Right lobe of liver (tissue), 4 donors: ENCODE data around the gene TC2N.

Experiments used
- POLR2A ChIP-seq: fragments of 450-650 bp; IDR thresholded peaks from one replicate; pipeline ENCODE4 v1.6.1; 2017; ENCODE audit warnings: antibody characterized with exemption, mild to moderate bottlenecking
- TF ChIP-seq, protein P1 (sequence below), 4 donors: fragments of 200-600 bp in 3 of 4; fragments of 450-650 bp in 1 of 4; IDR thresholded peaks; one replicate each; pipeline versions ENCODE4 v1.5.1 to v1.8.0; 2016 to 2022; ENCODE audit warnings: antibody characterized with exemption in 4 of 4, mild to moderate bottlenecking in 2 of 4
- donor health status: DM: no; HTN: no; CAD: no.
- donor health status: DM: no; HTN: no; CAD: no.
- donor health status: DM: no; HTN: yes; CAD: no.

DNA sequence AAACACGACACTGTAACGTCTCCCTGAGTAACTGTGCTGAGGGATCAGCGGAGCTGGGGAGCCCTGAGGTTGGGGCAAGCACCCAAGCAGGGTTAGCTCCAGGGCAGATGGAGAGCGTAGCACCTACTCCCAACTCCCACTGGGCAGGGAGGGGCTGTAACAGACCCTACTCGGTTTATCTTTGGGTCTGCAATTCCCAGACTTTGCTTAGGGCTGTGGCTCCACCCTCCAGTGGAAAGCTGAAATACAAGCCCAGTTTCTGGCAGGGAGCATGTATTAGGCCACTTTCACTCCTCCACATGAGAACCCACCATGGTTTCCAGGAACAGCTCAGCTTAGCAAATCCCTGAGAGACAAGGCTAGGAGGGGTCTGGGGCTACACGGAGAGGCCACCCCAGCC, 17.3 kb upstream of the TC2N start:
- TF ChIP-seq, protein P1, sequence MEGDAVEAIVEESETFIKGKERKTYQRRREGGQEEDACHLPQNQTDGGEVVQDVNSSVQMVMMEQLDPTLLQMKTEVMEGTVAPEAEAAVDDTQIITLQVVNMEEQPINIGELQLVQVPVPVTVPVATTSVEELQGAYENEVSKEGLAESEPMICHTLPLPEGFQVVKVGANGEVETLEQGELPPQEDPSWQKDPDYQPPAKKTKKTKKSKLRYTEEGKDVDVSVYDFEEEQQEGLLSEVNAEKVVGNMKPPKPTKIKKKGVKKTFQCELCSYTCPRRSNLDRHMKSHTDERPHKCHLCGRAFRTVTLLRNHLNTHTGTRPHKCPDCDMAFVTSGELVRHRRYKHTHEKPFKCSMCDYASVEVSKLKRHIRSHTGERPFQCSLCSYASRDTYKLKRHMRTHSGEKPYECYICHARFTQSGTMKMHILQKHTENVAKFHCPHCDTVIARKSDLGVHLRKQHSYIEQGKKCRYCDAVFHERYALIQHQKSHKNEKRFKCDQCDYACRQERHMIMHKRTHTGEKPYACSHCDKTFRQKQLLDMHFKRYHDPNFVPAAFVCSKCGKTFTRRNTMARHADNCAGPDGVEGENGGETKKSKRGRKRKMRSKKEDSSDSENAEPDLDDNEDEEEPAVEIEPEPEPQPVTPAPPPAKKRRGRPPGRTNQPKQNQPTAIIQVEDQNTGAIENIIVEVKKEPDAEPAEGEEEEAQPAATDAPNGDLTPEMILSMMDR (IDR thresholded peaks at IDR 0.05): no peak
- TF ChIP-seq POLR2A: no peak
